Skin epidermis (tissue), 12 donors: Measurements from ENCODE around the gene PGRMC1.
"Not testable (repeated sequence)": the region's sequence is repeated elsewhere in the genome, so short reads cannot be mapped to it uniquely, and the experiment has no call there.

Experiments used
- H3K27ac ChIP-seq, 21 experiments: fragments of 200-600 bp; sonication (generic) in 11 of 21; one replicate each; pipeline ENCODE4 v1.5.0; 2020; ENCODE audit warnings: mild to moderate bottlenecking in 3 of 21, inconsistent platforms in 2 of 21, moderate library complexity in 2 of 21
- H3K4me3 ChIP-seq, 7 experiments: fragments of 200-600 bp; sonication (generic) in 2 of 7; one replicate each; pipeline ENCODE4 v1.5.0; 2020; ENCODE audit warnings: inconsistent platforms in 2 of 7, mild to moderate bottlenecking in 2 of 7, moderate library complexity in 1 of 7

The PGRMC1 gene

DNA sequence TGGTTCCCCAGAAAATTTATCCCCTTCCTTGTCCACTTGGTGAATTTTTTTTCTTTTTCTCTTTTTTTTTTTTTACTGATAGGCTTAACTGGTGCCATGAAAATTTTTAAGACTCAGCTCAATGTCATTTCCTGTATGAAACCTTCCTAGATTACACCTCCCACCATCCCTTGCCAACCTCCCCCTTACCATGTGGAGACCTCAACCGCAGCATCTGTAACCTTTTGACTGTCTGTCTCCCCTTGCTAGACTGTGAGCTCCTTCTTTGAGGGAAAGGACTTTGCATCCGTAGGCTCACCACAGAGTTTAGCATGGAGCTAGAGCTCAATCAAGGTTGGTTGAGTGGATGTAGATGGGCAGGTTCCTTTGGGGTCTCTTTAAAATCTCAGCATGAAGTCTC, 5.2 kb upstream of the PGRMC1 start:
- no peak overlapping the region for H3K27ac ChIP-seq
- no peak overlapping the region for H3K4me3 ChIP-seq

DNA sequence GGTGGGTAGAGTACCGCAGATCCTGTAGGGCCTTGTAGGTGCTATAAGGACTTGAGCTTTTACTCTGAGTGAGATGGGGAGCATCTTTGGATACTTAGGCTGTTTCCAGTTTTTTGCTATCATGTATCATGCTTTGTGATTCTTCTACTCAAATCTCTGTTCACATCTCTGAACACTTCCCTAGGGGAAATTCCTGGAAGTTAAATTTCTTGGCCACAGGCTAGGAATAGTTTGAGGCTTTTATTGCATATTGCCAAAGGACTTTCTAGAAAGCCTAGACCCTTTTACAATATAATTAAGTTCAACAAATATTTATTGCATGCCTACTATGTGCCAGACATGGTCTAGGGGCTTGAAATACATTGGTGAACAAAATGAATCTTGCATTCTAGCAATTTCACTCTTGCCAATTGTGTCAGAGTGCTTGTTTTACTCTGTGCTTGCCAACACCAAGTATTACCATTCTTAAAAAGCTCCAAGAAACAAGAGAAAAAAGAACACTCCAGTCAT, 4.1 kb upstream of the PGRMC1 start:
- Histone ChIP-seq H3K27ac (no peak overlapping the region), H3K4me3 (no peak overlapping the region)

DNA sequence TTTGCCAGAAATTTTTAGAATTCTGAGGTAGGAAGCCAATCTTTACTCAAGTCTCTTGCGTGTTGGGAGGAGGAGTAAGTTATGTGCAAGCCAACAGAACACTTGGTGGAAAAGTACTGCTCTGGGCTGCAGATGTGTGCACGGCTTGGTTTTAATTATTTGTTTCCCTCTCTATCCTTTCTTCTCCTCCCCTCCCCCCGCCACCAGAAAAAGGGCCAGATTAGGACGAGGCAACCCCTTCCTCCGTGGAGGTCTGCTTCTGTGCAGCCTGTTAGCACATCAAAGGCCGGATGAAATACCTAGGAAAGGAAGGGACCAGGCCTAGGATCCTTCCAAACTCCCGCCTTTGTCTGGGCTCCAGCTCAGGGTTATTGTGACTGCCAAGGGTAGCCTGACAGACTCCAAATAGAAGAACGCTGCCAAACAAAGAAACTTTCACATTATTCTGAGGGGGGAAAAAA, 1.0 kb upstream of the PGRMC1 start:
- Histone ChIP-seq H3K4me3 (no peak overlapping the region), H3K27ac (peak overlapping the region in 5 of 21 experiments; percentile 55 to 89 (median 87))

DNA sequence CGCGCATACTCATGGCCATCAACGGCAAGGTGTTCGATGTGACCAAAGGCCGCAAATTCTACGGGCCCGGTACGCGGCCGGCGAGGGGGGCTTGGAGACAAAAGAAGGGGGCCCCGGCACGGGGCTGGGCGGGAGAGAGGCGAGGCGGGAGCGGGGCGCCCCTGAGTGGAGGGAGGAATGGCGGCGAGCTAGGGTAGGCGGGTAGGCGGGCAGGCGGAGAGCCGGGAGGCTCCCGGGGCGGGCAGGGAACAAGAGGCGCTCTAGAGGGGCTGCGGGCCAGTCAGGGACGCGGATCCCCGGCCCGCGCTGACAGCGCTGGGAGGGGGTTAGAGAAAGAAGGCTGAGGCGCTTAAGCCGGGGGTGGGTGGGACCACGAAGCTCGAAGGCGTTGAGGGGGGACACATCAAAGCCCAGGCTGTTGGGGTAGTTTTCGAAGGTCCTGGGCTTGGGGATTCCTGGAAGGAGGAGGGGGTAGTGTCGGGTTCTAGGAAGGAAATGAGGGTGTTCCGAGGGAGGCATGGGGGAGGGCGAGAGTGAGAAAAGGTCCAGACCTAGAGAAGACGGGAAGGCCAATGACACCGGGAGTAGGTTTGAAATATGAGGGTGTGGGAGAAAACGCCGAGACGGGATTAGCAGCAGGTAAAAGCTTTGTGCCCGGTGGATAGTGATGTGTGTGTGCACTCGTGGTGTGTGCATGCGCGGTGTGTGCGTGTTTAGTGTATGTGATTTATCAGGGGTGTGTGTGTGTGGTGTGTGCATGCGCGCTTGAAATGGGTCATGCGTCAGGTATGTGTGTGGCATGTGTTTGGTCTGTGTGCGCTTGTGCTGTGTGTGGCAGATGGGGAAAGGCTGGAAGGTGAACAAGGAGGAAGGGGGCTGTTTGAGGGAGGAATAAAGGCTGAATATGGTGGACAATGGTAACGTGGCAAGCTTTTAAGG, 807 bp downstream of the PGRMC1 start:
- H3K4me3 ChIP-seq: peak overlapping the region; percentile 57 to 82 (median 71)

DNA sequence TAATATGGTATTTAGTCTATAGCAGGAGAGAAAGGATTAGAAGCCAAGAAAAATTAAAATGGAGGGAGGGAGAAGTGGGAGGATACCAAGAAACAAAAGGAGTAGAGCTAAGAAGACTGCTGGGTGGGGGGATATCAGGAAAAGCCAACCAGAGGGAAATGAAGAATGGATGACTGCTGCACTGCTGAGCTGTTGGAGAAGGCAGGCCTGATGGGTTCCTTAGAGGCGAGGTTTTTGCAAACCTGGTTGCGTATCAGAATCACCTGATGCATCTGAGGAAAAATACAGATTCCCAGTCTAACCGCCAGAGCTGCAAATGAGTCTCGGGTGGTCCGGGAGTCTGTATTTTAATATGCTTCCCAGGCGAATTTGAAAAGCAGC, 1.5 kb downstream of the PGRMC1 start:
- Histone ChIP-seq H3K4me3 (peak overlapping the region; percentile 57 to 82 (median 71)), H3K27ac (peak overlapping the region in 8 of 21 experiments; percentile 76 to 94 (median 89))

More for the DNA sequence above, 807 bp downstream of the PGRMC1 start:
- peak overlapping the region in 20 of 21 experiments; percentile 66 to 94 (median 88) for H3K27ac ChIP-seq

DNA sequence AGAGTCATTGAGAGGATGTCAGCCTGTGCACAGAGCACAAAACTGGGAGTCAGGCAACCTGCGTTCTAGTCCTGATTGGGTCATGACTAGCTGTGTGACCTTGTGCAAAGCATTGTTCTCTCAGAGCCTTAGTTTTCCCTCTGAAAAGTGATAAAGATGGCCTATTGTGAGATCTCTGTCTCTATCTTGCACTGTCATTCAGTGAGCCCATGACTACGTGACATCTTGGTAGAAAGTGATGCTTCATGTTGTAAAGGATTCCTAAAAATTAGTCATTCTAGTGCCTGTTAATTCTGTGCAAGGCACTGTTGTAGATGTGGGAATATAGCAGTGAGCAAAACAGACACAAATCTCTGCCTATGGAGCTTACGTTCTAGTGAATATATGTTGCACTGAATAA, 2.5 kb downstream of the PGRMC1 start:
- H3K27ac ChIP-seq: no peak overlapping the region
- peak overlapping the region in 1 of 7 experiments; percentile 78 for H3K4me3 ChIP-seq

DNA sequence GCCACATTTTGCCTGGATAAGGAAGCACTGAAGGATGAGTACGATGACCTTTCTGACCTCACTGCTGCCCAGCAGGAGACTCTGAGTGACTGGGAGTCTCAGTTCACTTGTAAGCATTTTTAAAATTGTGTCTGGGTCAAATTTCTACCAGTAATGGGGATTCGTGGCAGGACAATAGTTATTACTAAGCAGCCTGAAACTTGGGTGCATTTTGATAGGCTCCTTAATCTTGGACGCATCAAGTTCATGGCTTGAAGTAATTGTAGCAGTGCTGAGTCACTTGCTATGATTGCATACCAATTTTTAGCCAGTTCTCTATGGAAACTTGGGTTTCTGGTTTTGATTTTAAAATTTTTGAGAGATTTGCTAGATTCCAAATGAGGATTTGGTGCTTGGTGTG, 4.3 kb downstream of the PGRMC1 start:
- Histone ChIP-seq H3K4me3 (no peak overlapping the region), H3K27ac (peak overlapping the region in 1 of 21 experiments; percentile 38)

DNA sequence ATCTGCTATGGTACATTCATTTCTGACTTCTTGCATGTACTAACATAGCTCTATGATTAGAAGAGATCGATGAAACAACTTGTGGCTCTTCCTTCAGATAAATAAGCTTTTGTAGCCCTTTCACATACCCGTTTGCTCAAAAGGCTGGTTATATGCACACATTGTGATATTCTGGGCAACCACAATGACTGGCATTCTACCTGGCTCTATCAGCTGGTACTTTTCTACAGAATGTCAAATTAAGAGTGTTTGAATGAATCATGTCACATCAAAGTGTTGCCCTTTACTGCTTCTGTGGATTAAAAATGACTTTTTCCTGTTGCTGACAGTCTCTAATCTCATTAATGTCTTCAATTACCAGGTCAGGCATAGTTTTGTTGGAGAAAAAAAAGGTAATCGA, 11.6 kb downstream of the PGRMC1 start:
- Histone ChIP-seq H3K27ac (no peak overlapping the region), H3K4me3 (no peak overlapping the region)

DNA sequence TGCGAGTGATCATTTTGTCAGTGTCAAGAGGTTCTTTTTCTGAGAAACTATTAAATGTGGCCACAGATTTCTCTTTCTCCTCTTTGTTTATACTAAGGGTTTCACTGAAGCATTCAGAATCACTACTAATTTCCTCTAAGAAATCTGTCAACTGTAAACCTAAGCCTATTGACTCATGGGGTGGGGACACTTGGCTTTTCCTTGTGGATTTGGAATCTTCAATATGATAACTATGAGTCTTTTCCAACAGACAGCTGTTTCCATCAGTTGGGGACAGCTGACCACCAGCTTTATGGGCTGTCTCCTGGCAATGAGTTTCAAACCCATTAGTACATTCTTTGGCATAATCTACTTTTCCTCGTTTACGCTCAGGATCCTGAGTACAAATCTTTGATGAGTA, 13.8 kb downstream of the PGRMC1 start:
- Histone ChIP-seq H3K27ac (no peak overlapping the region), H3K4me3 (no peak overlapping the region)

DNA sequence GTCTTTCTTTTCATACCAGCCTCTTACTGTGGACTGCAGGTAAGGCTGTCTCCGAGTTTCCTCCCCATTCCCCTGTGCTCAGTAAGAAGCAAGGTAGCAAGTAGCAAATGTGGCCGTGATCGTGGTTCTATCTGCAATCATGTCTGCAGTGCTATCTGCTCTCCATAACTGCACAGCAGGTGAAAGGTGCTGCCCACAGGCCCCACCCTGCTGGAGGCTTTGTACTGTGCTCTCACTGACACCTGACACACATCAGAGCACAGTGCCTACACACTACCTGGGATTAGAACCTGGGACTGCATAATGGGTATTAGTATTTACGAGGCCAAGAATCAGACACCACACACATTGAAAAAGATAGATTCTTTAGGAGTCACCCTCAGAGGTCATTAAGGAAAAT, 15.3 kb downstream of the PGRMC1 start:
- Histone ChIP-seq H3K27ac (no peak overlapping the region), H3K4me3 (no peak overlapping the region)

DNA sequence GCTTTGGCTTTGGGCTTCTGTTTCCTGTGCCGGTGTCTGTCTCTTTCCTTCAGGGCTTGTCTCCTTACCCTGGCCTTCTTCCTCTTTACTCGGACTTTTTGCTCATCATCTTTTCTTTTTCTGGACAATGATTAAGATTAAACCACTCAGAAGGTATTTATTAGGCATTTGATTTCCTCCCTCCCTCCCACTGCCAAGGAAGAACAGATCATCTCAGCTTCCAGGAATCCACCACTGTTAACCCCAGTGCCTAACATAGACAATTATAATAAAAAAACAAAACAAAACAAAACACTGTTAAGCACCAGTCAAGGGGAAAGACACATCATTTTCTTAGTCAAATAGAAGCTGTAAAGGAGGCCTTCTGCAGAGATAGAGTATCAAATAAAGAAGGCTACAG, 16.6 kb downstream of the PGRMC1 start:
- no peak overlapping the region for H3K27ac ChIP-seq

DNA sequence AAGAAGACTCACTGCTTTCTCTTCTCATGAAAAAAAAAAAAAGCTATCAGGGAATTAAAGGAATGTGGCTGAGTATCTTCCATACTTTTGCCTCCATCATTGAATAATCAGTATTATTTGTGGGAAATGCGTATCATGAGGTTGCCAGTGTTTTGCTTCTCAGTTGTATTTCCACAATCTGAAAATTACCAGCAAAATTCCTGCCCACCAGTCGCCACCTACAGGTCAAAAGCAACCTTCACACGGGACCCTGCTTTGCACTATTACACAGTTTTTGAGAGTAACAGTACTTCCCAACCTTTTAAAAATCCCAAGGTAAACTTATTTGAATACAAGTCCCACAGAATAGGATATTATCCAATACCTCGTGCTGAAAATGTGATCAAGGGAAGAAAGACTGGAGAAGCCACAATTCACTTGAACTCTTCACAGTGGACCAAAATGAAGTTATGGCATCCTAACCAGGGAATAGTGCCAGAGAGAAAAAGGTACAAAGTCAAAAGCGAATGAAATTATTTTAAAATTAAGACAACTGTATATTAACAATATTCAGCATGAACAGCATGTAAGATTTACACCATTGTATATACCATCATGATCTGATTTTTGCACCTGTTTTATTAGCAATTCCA, 30.4 kb downstream of the PGRMC1 start:
- no peak overlapping the region for H3K27ac ChIP-seq
- no peak overlapping the region for H3K4me3 ChIP-seq

More for the DNA sequence above, 16.6 kb downstream of the PGRMC1 start:
- H3K4me3 ChIP-seq: no peak overlapping the region

DNA sequence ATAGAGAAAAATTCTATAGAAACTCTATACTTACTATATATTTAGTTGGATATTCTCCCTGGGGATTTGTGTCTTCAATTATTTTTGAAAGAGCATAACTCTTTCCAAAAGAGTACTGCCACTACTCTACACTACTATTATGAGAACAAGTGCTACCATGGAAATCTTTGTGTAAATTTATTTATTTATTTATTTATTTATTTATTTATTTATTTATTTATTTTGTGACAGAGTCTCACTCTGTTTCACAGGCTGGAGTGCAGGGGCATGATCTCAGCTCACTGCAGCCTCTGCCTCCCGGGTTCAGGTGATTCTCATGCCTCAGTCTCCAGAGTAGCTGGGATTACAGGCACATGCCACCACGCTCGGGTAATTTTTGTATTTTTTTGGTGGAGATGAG, 31.0 kb downstream of the PGRMC1 start:
- not testable (repeated sequence) for H3K4me3 ChIP-seq, H3K27ac ChIP-seq

DNA sequence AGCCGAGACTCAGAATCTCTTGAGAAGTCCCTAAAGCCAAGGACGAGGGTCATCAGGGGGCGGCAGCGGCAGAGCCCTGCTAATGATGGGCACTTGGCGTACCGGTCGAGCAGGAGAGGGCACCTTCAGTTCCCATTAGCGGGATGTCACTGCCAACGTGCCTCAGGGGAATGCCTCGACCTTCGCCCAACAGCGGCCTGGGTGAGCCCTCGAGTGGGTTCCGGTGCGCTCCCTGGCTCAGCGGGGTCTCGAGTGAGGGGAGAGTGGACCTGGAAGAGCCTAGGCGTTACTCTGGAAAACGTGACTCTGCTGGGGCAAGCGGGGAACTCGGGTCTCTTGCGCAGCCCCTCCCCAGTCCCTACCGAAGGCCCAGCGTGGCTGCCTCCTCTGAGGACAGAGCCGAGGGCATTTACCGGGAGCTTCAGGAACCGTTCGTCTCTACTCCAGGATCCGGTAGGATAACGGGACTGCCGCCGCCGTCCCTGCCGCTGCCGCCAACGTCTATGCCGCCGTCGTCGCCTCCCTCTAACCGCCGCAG, 36.9 kb downstream of the PGRMC1 start:
- Histone ChIP-seq H3K4me3 (no peak overlapping the region), H3K27ac (no peak overlapping the region)

DNA sequence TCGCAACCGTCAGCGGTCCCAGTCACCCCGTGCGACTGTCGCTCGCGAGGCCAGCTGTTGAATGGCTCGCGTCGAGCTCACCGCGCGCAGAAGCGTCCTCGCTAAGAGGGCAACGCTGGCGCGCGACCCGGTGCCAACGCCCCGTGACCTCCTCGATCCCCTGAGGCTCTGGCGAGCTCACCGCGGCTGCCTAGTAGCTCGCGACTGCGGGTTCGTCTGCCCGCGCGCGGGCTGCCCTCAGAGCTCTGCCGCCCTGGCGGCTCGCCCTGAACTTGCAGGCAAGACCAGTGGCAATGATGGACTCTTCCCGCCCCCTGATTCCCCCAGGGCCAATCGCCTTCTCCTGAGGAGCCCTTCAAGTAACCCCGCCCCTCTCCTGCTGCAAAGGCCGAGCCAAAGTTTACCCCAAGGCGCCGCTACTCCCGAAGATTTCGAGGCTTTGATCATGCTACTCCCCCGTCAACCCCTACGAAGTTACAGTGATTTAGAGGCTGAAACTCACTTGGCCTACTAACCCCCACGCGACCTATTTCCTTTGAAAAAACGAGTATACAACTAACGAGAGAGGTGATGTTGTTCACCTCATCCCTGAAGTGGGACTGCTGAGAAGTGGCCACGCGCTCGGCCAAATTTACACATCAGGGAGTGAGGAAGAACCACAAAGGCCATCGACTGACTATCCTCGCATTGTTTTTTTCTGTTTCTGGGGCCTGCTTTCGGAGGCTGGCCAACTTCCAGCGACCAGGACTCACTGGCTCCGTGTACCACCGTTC, 37.5 kb downstream of the PGRMC1 start:
- H3K4me3 ChIP-seq: no peak overlapping the region

DNA sequence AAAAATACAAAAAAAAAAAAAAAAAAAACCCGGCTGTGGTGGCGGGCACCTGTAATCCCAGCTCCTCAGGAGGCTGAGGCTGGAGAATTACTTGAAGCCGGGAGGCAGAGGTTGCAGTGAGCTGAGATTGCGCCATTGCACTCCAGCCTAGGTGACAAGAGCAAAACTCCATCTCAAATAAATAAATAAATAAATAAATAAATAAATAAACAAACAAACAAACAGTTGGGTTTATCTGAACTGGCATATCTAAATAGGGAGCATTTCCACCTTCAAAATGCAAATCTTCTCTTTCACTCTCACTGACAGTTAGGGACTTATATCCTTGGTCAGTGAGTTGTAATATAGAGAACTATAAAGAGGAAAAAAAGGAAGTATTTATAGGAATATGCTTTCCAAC, 46.3 kb downstream of the PGRMC1 start:
- H3K27ac ChIP-seq, H3K4me3 ChIP-seq: not testable (repeated sequence)

More for the DNA sequence above, 37.5 kb downstream of the PGRMC1 start:
- no peak overlapping the region for H3K27ac ChIP-seq

DNA sequence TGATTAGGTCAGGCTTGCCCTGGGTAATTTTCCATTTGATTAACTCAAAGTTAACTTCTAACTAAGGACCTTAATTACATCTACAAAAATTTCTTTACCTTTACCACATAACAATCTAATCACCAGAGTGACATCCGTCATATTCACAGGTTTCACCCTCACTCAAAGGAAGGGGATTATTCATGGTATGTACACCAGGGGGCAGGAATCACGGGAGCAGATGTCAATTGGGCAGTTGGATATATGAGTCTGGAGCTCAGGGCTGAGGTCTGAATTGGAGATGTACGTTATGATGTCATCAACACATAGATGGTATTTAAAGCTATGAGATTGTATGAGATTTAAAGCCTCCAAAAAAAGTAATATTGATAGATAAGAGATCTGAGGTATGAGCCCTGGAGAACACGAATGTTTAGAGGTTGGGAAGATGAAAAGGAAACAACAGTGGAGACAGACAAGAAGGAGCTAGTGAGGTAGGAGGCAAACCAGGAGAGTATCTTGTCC, 52.9 kb downstream of the PGRMC1 start:
- H3K27ac ChIP-seq: no peak overlapping the region
- no peak overlapping the region for H3K4me3 ChIP-seq

DNA sequence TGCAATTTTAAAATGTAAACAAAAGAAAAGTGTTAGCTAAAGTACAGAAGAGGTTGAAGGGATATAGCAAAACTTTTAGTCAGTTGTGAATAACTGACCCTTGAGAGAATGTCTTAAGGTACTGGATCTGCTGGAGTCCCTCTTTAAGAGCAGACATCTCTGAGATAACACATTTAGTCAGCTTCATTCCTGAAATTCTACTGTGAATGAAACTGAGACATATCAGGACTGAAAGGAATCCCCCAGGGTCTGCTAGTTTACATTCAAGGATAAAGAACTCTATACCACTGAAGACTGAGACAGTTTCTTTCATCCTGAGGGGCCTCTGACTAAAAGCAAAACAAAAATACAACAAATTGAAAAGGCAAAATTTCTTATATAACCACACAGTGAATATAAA, 54.4 kb downstream of the PGRMC1 start:
- Histone ChIP-seq H3K27ac (no peak overlapping the region), H3K4me3 (no peak overlapping the region)

DNA sequence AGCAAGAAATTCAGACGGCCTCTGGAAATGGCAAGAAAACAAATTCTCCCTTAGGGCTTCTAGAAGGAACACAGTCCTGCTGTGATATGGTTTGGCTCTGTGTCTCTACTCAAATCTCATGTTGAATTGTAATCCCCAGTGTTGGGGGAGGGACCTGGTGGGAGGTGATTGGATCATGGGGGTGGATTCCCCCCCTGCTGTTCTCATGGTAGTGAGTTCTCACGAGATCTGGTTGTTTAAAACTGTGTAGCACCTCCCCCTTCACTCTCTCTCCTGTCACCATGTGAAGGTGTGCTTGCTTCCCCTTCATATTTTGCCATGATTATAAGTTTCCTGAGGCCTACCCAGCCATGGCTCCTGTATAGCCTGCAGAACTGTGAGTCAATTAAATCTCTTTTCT, 55.2 kb downstream of the PGRMC1 start:
- H3K27ac ChIP-seq, H3K4me3 ChIP-seq: not testable (repeated sequence)

DNA sequence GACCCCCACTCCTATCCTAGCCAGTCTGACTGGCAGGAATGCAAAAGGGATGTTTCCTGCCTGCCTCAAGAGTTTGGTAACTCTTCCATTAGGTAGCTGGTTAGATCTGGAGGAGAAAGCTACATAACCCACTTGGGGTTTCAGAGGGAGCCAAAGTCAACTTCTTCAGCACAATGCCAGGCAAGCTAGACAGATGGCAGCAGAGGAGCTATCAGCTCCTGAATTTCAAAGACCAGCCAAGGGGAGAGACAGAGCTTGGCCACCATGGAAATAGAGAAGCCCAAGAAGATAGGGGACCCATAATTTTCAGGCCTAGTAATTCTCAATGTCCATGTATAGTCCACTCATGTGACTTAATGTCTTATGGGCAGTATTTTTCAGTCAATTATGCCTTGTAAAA, 56.4 kb downstream of the PGRMC1 start:
- no peak overlapping the region for H3K4me3 ChIP-seq
- H3K27ac ChIP-seq: no peak overlapping the region
